ENCODE data around the gene GSK3A. TPM values are rescaled to one million over a fixed set of nuclear protein-coding genes. Genes with fewer than 3 reads are reported as not detected.
A peak's percentile ranks its signal among the peaks of the same experiment; 100 is the strongest.

The GSK3A gene
- total RNA-seq, 1 donor from 2014 or later = 36.0 TPM

DNA sequence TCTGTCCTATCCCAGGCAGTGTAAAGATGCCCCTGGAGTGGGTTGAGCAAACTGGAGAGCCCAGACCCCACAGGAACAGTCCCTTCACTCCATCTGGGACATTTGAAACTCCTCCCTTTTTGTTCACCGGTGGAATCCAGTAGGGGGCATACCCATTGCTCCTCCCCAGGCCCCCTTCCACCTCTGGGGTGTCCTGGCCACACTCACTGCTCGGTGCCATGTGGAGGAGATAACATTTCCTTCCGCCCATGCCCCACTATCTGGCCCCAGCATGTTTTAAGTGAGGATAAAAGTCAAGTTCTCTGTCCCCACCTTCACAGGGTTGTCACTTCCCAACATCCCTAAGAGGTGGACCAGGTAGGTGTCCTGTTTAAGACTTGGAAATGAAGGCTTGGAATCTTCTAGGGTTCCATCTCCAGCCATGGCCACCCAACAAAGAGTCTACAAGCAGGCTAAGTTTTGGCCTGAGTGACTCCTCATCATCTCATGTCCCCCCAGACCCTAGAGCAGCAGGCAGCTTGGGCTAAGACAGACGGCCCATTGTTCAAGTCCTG is 13.0 kb downstream of the GSK3A start:
- no peak for DNase-seq (ENCODE audit: low spot score)

DNA sequence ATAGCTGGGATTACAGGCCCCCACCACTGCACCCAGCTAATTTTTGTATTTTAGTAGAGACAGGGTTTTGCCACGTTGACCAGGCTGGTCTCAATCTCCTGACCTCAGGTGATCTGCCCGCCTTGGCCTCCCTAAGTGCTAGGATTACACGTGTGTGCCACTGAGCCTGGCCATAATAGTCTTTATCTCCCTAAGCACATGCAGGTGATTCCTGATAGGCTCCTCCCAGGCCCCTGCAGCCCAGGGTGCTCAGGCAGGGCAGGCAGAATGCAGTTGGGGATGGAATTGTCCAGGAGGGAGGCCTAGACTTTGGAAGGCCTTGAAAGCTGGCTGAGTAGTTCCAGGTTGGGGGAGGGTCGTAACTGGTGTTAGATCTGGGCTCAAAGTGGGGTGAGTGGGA is 13.8 kb downstream of the GSK3A start:
- no peak for DNase-seq (ENCODE audit: low spot score)

DNA sequence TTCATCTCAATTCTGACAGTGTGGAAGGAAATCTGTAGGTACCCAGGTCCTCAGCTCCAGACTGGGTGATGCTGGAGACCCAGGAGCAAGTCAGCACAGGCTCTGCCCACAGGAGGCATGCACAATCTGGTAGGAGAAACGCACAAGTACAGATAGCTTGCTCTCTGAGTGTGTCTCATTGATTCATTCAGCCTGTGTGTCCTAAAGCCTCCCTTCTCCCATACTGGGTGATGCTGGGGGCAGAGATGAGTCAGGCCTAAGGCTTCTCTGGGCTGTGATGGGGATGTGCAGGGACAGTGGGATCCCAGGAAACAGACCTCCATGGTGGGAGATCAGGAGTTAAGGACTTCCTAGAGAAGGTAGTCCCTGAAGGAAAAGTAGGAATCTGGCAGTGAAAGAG is 15.5 kb downstream of the GSK3A start:
- no peak for DNase-seq (ENCODE audit: low spot score)

DNA sequence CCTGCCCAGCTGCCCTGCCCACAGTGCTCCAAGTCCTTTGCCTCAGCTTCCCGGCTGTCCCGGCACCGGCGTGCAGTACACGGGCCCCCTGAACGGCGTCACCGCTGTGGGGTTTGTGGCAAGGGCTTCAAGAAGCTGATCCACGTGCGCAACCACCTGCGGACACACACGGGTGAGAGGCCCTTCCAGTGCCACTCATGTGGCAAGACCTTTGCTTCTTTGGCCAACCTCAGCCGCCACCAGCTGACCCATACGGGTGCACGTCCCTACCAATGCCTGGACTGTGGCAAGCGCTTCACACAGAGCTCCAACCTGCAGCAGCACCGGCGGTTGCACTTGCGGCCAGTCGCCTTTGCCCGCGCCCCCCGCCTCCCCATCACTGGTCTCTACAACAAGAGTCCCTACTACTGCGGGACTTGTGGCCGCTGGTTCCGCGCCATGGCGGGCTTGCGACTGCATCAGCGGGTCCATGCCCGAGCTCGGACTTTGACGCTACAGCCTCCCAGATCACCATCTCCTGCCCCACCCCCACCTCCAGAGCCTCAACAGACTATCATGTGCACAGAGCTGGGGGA is 16.6 kb downstream of the GSK3A start:
- no peak for DNase-seq (ENCODE audit: low spot score)

DNA sequence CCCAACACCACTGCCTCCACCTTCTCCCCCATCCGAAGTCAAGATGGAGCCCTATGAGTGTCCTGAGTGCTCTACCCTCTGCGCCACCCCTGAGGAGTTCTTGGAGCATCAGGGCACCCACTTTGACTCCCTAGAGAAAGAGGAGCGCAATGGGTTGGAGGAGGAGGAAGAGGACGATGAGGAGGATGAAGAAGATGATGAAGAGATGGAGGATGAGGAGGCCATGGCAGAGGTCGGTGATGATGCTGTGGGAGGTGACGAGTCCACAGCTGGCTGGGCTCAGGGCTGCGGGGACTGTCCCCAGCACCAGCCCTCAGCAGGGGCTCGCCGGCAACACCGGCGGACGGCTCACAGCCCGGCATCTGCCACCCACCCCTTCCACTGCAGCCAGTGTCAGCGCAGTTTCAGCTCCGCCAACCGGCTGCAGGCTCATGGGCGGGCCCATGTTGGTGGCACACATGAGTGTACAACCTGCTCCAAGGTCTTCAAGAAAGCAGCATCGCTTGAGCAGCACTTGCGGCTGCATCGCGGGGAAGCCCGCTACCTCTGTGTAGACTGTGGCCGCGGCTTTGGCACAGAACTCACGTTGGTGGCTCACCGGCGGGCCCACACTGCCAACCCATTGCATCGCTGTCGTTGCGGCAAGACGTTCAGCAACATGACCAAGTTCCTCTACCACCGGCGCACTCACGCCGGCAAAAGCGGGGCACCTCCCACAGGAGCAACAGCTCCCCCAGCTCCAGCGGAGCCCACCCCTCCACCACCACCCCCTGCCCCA is 17.3 kb downstream of the GSK3A start:
- DNase-seq (ENCODE audit: low spot score) = no peak

DNA sequence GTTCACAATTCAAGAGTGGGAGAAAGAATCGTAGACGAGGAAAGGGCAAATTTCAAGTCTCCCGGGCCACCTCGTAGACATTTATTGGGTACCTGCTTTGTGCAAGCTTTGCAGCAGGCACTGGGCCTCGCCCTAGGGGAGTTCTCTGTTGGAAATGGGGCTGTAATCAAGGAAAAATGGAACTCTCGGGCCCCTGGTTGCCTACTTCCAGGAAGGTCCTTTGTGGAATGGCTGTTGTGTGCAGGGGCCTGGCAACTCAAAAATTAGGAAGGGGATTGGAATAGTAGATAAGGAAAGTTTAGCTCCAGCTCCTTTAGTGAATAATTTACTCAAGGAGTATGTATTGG is 21.7 kb downstream of the GSK3A start:
- DNase-seq (ENCODE audit: low spot score) = no peak

DNA sequence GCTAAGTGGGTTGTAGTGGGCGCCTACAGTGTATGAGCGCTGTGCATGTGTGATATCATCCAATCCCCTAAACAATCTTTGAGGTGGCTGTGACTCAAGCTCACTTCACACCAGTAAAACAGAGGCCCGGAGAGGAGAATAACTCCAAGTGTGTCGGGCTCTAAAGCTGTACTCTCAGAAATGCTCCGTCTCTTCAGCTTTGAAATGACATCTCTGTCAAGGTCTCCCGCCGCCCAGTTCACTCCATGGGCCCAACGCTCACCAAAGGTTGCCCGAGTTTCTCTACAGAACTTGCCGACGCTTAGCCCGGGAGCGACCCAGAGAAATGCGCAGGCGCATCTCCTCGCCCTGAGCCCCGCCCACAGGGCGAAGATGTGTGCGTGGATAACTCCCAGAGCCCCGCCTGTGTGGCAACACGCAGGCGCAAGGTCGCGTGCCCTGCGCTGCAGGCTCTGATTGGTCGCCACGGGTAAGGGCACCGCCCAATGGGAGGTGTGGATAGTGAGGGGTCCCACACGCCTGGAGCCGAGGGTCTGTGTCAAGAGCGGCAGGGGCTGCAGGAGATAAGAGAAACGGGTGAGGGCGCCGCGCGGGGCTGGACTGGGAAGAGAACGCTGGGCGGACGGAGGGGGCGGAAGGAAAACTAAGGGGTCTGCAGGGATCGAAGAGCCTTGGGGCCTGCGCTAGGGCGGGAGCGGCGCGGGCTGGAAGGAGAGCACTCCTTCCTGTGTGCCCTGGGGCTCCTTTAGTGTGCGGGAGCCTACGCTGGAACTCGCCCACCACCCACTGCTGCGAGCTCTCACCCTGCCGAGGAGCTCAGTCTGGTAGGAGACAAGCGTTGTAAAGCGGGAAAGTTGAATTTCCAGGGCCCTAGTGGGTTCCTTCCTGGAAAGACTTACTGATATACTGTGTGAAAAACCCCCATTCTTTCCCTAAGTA is 22.3 kb downstream of the GSK3A start, which contains the start of gene ZNF526:
Gene ZNF526 (plus strand): TSS at position 501 of the 939 bp plus-strand sequence. CDS start 4,092 bp downstream, outside the sequence.
- peak; percentile 100 for DNase-seq (ENCODE audit: low spot score)

DNA sequence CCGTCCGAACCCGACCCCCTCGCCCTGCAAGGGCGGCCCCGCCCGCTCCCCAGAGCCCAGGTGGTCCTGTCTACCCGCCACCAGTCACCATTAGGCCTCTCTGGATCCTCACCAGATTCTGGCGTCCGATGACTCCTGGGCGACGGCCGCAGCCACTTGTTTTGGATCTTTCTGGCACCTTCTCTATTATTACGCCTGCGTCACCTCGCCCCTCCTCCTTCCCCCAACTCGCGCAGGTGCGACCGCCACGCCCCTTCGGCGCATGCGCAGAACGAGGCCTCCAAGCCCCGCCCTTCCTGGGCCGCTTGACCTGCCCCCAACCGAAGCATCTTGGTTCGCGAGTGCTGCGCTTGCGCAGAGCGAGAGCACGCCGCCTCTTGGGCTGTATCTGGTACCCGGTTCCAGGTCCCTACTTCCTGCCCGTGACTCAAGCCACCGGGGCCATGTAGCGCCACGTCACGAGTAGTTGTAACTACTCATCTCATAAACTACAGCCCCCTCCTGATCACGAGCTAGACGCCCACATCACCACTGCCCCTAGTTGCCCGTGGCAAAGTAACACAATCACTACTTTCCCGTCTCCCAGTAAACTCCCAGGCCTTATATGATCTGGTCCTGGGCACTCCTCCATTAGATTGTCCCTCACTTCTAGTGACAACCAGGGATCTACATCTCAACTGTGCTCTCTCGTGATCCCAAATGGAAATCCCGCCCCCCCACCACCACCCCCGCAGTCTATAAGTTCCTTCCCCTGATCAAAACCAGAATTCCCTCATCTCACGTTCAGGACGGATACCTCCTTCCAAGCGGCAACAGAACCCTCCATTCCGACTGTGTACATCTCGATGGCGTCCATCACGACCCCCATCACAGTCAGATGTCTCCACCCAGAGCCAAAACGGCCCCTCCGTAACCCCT is 24.6 kb downstream of the GSK3A start, which contains the start of gene DEDD2:
Gene DEDD2 (minus strand): TSS at position 158 of the 918 bp plus-strand sequence. CDS start 670 bp downstream, outside the sequence.
- peak; percentile 100 for DNase-seq (ENCODE audit: low spot score)

DNA sequence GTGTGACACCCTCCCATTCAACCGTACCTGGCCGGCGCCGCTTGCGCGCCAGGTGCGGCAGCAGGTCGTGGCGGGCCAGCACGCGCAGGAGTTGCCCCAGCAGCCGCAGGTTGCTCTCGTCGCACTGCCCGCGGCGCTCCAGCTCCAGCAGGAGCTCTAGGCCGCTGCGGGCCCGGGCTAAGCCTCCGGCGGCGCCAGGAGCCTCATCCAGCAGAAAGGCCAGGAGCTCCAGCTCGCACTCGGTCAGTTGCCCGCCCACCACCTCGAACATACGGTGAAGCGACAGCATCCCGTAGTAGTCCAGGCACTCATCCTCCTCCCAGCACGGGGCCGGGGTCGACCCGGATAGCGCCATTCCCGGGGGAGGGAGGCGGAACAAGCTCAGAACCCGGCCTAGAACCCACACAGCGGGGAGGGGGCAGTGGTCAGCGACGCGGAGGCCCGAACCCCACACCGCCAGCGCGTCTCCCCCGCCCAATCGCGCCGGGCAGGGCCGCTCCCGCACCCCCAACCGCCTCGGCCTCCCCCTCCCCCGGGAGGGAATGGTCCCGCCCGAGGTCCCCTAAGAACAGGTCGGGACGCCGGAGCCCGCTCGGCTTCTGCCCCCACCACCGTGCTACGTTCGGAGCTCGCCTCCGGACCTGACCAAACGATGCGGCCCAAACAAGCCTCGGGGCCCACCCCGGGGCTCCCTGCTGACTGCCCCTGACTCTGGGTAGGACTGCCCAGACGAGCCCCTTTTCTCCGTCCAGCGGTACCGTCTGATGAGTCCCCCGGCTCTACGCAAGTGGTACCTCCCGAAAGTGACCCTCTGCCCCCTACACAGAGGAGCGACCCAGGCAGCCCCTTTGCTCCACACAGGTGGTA is 25.5 kb downstream of the GSK3A start:
- no peak for DNase-seq (ENCODE audit: low spot score)

DNA sequence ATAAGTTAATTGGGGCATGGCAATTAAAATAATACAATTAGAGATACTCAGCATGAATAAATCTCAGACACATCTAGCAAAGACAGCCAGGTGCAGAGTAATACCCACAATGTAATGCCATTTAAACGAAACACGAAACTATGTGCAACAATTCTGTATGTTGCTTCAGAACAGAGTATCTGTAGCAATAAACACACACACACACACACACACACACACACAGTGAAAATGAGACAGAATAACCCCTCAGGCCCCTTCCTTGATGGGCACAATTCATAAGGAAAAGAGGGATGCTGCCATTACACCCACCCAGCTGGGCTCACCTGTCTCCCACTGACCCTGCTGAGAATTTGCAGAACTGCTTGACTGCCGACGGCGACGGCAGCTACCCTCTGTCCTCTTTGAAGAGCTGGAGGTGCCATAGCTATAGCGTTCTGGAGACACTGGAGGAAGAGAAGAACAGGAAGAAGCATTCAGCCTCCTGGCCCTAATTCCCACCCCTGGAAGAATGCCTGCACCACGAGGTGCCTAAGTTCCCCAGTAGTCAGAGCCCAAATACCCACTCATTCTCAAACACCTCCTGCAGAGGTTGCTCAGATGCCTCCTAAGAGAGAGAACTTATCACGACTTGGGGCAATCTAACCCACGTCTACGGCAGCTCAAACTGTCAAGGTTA is 27.5 kb downstream of the GSK3A start:
- no peak for DNase-seq (ENCODE audit: low spot score)

DNA sequence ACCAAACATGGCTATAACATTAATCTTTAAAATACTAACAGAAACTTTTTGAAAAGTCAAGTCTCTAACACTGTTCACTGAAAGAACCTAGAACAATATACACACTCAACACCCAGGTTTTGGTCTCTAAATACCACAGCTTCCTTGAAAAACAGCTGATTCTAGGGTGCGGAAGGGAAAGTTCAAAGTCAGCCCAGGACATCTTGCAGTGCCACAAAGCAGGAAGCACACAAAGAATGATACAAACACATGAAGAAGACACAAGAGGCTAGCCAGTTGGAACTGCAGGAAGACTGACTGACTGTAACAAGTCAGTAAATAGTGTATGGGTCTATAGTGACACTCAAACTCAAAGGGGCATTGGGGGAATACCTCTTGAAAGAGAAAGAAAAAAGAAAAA is 29.5 kb downstream of the GSK3A start:
- no peak for DNase-seq (ENCODE audit: low spot score)

DNA sequence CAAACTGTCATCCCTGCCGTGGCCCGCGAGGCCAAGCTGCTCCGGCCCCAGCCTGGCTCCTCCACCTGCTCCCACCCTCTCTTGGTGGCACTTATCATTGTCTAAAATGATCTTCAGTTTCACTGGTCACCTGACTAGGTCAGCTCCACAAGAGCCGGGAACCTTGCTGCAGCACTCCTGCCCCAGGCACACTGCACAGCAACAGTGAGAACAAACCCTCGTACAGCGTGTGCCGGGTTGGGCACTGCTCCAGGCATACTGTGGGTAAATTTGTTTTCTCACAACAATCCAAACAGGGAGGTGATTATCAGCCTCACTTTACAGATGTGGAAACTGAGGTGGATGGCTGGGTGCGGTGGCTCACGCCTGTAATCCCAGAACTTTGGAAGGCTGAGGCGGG is 33.8 kb downstream of the GSK3A start:
- DNase-seq (ENCODE audit: low spot score) = no peak

DNA sequence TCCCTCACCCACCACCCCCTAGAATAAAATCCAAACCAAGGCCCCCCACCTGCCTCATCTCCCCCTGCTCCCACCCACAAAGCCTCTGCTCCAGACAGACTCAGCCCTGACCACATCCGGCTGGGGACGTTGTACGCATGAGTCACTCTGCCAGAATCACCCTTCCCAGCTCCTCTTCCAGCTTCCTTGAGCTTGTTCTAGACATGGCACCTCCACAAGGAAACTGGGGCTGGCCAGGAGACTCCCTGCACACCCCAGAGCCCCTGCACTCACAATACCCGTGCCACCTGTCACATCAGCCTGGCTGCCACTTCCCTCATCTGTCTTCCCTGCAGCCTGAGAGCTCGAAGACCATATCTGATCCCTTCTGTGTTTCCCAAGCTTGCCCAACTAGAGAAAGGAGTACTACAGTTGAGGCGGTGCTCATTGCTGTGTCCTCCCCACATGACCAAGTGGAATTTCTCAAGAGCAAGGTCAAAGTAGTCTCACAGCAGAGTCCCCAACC is 34.6 kb downstream of the GSK3A start:
- no peak for DNase-seq (ENCODE audit: low spot score)

DNA sequence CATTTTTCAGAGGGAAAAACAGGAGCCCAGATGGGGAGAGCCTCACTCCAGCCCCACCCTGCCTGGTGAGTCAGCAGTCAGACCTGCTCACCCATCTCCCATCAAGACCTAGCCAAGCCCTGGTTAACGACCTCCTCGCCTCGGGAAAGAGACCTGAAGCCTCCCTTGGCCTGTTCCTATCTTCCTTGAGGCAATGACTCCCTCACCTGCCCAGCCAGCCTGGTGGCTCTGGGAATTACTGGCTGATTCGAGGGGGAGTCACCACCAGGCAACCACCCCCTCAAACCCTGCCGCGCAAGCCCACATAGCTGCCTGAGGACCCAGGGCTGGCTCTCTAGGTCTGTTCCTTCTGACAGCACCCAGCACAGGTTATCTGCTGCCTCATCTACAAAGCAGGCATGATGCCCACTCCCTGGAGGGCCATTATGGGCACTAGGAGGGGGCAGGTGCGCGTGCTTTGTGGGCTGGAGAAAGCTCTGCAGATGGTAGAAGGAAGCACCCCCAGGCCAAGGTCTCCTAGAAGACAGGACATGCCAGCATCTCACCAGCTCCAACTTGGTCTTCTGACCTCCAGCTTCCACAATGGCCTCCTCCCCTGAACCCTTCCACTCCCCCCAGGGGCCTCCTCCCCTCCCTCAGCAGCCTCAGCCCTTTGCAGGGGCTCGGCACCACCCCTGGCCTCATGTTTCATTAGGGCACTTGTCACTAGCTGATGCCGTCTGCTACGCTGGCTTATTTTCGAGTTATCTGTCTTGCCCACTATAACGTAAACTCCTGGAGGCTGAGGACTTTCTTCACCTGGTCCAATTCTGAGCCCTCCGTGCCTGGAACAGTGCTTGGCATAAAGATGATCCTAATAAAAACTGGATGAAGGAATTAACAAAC is 35.3 kb downstream of the GSK3A start:
- no peak for DNase-seq (ENCODE audit: low spot score)

DNA sequence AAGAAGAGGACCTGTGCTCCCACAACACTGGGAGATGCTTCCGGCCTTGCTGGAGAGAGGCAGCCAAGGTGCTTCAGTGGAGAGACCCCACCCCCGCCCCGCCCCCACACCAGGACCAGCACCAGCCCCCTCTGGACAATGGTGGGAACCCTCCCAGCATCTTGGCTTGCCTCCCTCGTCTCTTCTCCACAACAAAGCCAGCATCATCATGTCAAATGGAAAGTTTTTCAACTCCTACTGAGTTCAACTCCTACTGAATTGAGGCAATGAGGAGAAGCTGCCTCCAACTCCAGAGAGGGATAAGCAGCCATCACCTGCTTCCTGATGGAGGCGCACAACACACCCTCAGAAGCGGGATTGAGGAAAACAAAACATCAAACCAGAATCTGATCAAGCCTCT is 37.7 kb downstream of the GSK3A start:
- DNase-seq (ENCODE audit: low spot score) = no peak

DNA sequence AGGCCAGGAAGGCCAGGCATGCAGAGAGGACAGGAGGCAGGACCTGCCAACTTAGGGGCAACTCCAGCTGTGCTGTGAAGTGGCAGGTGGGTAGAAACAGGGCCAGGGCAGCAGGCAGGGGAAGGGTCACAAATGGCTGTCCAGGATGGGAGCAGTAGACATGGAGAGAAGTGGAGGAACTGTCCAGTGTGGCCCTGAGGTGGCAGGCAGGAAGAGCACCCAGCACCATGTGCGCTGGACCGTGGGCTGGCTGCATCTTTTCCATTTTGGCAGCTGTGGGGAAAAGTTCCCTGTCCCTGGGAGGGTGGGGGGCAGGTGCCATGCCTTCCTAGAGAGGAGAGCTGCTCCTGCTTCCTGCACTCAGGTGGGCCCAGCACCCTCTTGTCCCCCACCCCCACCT is 38.7 kb downstream of the GSK3A start:
- DNase-seq (ENCODE audit: low spot score) = no peak

DNA sequence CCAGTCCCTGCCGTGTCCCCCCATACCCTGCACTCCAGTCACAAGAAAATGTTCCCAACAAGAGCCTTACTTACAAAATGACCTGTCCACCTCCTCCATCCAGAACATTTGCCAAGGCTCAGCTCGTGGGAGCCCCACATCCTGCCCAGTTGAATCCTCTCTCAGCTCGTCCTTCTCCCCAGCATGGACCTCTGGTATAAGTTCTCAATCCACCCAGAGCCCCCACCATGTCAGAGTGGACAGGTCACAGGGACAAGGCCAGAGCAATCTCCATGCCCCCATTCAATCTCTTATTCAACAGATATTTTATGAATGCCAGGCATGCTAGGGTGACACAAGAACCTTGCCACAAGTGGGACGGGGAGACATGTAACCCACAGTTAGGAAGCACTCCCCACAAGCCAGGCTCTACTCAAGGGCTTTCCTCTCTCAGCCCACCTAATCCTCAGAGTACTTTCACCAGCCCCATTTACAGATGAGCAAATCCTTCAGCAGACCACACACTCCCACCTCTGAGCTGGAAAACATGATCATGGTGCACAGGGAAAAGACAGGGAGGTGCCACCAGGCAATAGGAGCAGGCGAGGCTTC is 40.0 kb downstream of the GSK3A start:
- no peak for DNase-seq (ENCODE audit: low spot score)
